ENCODE results near the gene SRPK2.

The SRPK2 gene

DNA sequence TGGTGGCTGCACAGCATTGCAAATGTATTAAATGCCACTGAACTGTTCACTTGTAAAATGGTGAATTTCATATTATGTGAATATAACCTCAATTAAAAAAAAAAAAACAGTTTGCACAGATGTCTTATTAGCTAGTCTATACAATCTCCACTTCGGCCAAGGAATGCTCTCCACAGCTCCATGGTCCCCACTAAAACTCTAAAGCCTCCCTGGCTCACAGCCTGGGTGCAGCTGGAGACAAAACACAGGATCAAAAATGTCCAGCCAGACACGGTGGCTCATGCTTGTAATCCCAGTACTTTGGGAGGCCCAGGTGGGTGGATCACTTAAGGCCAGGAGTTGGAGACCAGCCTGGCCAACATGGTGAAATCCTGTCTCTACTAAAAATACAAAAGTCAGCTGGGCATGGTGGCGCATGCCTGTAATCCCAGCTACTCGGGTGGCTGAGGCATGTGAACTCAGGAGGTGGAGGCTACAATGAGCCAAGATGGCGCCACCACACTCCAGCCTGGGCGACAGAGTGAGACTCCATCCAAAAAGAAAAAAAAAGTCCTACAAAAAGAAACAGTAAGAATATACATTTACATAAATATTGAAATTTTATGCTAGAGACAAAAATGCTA, 66.0 kb downstream of the SRPK2 start:
- no peak for TF ChIP-seq GATA2 (IDR thresholded peaks at IDR 0.05; ENCODE audit: low read depth, low read length)
- TF ChIP-seq GATA3 (IDR thresholded peaks at IDR 0.05; ENCODE audit: low read depth, low read length): no peak

DNA sequence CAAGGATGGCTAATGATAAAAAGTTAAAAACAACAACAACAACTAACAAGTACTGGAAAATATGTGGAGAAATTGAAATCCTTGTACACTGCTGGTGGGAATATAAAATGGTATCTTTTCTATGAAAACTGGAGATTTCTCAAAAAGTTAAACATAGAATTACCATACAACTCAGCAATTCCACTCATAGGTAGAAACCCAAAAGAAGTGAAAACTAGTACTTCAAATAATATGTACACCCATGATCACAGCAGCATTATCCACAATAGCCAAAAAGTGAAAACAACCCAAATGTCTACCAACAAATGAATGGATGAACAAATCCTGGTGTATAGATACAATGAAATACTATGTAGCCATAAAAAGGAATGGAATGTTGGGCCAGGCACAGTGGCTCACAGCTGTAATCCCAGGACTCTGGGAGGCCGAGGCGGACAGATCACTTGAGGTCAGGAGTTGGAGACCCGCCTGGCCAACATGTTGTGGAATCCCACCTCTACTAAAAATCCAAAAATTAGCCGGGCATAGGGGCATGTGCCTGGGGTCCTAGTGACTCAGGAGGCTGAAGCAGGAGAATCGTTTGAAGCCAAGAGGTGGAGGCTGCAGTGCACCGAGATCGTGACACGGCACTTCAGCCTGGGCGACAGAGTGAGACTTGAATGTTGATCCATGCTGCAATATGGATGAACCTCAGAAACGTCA, 66.8 kb downstream of the SRPK2 start:
- TF ChIP-seq GATA3 (IDR thresholded peaks at IDR 0.05; ENCODE audit: low read depth, low read length): no peak
- no peak for TF ChIP-seq GATA2 (IDR thresholded peaks at IDR 0.05; ENCODE audit: low read depth, low read length)

GRCh38 chr7:105320896-105321295, 67.8 kb downstream of the SRPK2 start:
- TF ChIP-seq GATA3 (IDR thresholded peaks at IDR 0.05; ENCODE audit: low read depth, low read length): no peak
- TF ChIP-seq GATA2 (IDR thresholded peaks at IDR 0.05; ENCODE audit: low read depth, low read length): no peak

DNA sequence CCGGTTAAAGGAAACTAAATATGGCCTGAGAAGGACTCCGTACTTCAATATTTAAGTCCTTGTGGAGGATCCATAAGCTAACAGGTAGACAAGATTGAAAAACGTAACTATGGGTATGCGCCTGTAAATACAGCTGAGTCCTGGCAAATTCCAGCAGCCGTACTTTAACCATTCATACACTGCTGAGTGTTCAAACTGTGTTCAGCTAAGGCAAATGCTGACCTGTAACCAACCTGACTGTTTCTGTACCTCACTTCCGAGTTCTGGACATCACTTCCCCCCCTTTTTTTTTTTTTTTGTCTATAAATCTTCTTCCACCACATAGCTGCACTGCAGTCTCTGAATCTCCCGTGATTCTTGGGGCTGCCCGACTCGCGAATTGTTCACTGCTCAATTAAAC, 69.1 kb downstream of the SRPK2 start:
- TF ChIP-seq GATA2 (IDR thresholded peaks at IDR 0.05; ENCODE audit: low read depth, low read length) (no peak), GATA3 (IDR thresholded peaks at IDR 0.05; ENCODE audit: low read depth, low read length) (no peak)

DNA sequence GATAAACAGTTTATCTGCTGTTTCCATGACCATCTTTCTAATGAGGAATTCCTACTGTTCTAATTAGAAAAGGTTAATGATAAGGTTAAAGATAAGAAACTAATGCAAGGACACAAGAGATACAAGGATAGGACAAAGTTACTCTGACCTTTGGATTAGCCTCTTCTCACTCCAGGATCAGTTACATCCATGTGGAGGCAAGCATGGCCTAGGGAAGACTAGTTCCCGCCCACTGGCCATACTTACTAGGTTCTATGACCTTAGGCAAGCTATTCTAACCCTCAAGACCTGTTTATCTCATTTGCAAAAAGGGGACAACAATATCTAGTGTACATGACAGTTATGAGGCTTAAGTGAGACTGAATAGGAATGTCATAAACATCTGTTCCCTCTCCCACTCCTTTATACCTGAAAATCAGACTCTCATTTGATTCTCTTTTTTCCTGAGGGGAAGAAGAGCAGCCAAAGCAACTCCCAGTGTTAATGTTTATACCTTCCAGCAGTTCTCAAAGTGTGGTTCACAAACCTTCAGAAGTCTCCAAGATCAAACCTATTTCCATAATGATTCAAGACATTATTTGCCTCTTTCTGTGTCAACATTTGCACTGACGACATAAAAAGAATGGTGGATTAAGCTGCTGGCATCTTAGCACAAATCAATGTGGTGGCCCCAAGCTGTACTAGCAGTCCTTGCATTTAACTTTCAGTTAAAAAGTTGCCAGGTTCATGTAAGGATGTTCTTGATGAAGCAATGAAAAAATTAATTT, 72.0 kb downstream of the SRPK2 start:
- TF ChIP-seq GATA2 (IDR thresholded peaks at IDR 0.05; ENCODE audit: low read depth, low read length) (no peak), GATA3 (IDR thresholded peaks at IDR 0.05; ENCODE audit: low read depth, low read length) (no peak)

GRCh38 chr7:105315357-105315756, 73.4 kb downstream of the SRPK2 start:
- no peak for TF ChIP-seq GATA3 (IDR thresholded peaks at IDR 0.05; ENCODE audit: low read depth, low read length)
- no peak for TF ChIP-seq GATA2 (IDR thresholded peaks at IDR 0.05; ENCODE audit: low read depth, low read length)

GRCh38 chr7:105309235-105310169, 79.2 kb downstream of the SRPK2 start:
- no peak for TF ChIP-seq GATA2 (IDR thresholded peaks at IDR 0.05; ENCODE audit: low read depth, low read length)
- no peak for TF ChIP-seq GATA3 (IDR thresholded peaks at IDR 0.05; ENCODE audit: low read depth, low read length)

DNA sequence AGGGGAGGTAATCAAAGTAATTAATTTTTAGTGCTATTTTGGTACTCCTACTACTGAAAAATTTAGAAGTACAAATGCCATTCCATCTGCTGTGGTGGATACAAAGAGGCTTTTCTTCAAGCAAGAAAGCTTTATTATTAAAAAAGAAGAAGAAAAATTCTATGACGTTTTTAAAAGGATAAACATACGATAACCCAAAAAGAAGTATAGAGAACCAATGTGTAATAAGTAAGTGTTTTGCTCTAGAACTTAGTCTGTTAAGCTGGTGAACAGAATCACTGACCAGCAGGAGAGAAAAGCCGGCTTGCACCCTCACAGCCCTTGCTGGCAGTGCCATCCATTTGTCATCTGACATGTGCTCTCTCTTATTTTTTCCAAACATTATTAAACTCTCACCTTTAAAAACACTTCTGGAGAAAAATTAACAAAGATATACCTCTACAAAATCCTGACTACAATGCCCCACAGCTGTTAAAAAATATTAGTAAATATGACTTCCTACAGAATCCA, 81.5 kb downstream of the SRPK2 start:
- no peak for TF ChIP-seq GATA3 (IDR thresholded peaks at IDR 0.05; ENCODE audit: low read depth, low read length)
- no peak for TF ChIP-seq GATA2 (IDR thresholded peaks at IDR 0.05; ENCODE audit: low read depth, low read length)

DNA sequence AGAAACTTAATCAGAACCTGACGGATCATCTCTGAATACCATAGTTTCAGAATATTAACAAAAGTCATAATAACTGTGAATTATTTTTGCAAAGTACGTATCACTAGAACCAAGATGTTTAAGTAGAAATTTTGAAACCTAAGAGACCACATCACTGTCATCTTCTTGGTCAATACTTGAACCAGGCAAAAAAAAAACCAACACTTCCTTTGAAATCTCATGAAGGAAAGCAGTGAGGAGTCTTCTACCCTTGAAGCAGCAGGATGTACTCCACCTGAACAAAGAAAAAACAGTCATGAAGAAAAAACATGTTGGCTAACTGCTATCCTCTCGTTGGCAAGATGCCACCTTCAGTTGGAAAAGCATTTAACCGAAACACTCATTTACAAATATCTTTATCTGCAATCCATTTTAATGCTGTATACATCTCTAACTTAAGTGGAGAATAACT, 82.4 kb downstream of the SRPK2 start:
- no peak for TF ChIP-seq GATA2 (IDR thresholded peaks at IDR 0.05; ENCODE audit: low read depth, low read length)
- no peak for TF ChIP-seq GATA3 (IDR thresholded peaks at IDR 0.05; ENCODE audit: low read depth, low read length)

- no peak for TF ChIP-seq GATA3 (IDR thresholded peaks at IDR 0.05; ENCODE audit: low read depth, low read length)
- no peak for TF ChIP-seq GATA2 (IDR thresholded peaks at IDR 0.05; ENCODE audit: low read depth, low read length)
Observed at GRCh38 chr7:105305633-105306032, 83.1 kb downstream of the SRPK2 start.

DNA sequence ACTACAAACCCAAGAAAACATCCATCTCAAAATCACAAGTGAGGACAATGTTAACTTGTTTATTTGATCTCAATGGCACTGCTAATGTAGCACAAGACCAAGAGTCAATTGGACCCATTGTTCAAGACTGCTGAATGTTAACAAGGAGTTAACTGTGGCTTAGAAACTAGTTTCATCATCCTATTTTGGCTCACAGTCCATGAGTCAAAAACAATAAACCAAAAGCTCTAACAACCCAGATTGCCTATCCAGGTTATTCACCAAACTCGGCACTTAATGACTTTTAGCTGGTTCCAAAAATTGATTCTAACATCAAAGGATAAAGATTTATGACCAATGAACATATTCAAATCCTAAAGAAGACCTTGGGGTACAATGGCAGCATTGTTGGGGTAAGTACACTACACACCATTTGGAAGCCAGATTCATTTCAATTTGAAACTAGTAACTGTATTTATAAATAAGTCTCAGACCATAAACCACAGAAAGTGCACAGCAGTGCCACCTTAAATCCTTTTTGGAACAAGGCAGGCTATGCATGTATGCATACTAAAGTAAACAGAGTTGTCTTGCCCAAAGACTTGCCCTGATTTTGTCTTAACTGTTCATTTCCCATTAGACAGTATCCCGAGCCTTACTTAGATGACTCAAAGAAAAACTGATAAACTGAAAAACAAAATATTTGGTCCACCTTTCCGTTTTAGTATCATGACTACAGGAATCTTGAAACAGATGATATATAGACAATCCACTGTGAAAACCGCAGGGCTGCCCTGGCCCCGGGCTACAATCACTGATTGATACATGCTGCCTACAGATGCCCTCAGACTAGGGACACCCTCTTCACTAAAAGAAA, 84.5 kb downstream of the SRPK2 start:
- TF ChIP-seq GATA3 (IDR thresholded peaks at IDR 0.05; ENCODE audit: low read depth, low read length): no peak
- no peak for TF ChIP-seq GATA2 (IDR thresholded peaks at IDR 0.05; ENCODE audit: low read depth, low read length)

DNA sequence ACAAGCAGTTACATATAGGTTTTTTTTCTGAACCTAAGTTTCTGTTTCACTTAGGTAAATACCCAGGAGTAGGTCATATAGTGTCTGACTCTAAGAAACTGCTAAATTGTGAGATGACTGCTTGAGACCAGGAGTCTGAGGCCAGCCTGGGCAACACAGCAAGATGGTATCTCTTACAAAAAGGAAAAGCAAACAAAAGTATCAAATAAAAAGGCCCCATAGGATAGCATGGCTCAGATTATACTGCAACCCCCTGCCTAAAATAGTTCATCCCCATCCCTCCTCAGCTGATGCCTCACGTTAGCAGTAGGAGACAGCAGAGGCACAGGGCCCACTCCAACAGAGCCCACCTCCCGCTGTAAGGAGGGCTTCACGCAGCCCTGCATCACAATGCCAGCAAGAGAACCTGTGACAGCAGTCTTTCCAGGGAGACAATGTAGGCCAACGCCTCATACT, 90.3 kb downstream of the SRPK2 start:
- TF ChIP-seq GATA2 (IDR thresholded peaks at IDR 0.05; ENCODE audit: low read depth, low read length) (no peak), GATA3 (IDR thresholded peaks at IDR 0.05; ENCODE audit: low read depth, low read length) (no peak)
